Raji (cell line): Measurements from ENCODE around the gene EID2.

Experiments
- POLR2A ChIP-seq: IDR thresholded peaks from 2 replicates; pipeline ENCODE4 v1.6.1; 2011; ENCODE audit warnings: low read depth, low read length, control low read depth; ENCODE audit not compliant: insufficient read depth

Gene EID2

GRCh38 chr19:39539518-39540332, at the start of gene EID2:
Gene EID2, minus strand, starts transcription at chr19:39540161. Its CDS starts 82 bp downstream, at chr19:39540079.
- TF ChIP-seq POLR2A: peak; percentile 92

- TF ChIP-seq POLR2A: no peak
Measured at GRCh38 chr19:39588066-39588465, 48.1 kb upstream of the EID2 start.

GRCh38 chr19:39587496-39587895, 47.5 kb upstream of the EID2 start:
- TF ChIP-seq POLR2A: no peak

GRCh38 chr19:39582891-39583625, 43.1 kb upstream of the EID2 start:
- TF ChIP-seq POLR2A: no peak

- no peak for TF ChIP-seq POLR2A
Measured at GRCh38 chr19:39582442-39582841, 42.5 kb upstream of the EID2 start.

GRCh38 chr19:39568604-39569003, 28.6 kb upstream of the EID2 start:
- no peak for TF ChIP-seq POLR2A

GRCh38 chr19:39566064-39566463, 26.1 kb upstream of the EID2 start:
- TF ChIP-seq POLR2A: no peak

GRCh38 chr19:39563408-39563807, 23.4 kb upstream of the EID2 start:
- no peak for TF ChIP-seq POLR2A

- TF ChIP-seq POLR2A: no peak
Measured at GRCh38 chr19:39558624-39559117, 18.7 kb upstream of the EID2 start.

GRCh38 chr19:39557811-39558623, 18.1 kb upstream of the EID2 start:
- TF ChIP-seq POLR2A: no peak

- no peak for TF ChIP-seq POLR2A
Measured at GRCh38 chr19:39555883-39556282, 15.9 kb upstream of the EID2 start.

GRCh38 chr19:39554701-39555311, 14.8 kb upstream of the EID2 start:
- no peak for TF ChIP-seq POLR2A

GRCh38 chr19:39553082-39553652, 13.2 kb upstream of the EID2 start:
- no peak for TF ChIP-seq POLR2A

- no peak for TF ChIP-seq POLR2A
Measured at GRCh38 chr19:39550197-39550596, 10.2 kb upstream of the EID2 start.
